NCI-H2227 treated with DMSO at 0.1 percent for 48 hours (cell line): Measurements from ENCODE around the gene SEPTIN10.
A peak's percentile ranks its signal among the peaks of the same experiment; 100 is the strongest.
"Not testable (repeated sequence)": the region's sequence is repeated elsewhere in the genome, so short reads cannot be mapped to it uniquely, and the experiment has no call there.

Experiments used
- DNase-seq: peaks from one replicate; lab custom pipeline; 2025; lab: John Stamatoyannopoulos, UW

Gene SEPTIN10

GRCh38 chr2:109602617-109603188 lies 11.1 kb downstream of the SEPTIN10 start:
- no peak for DNase-seq

- no peak for DNase-seq
Measured at GRCh38 chr2:109601783-109602182, 12.0 kb downstream of the SEPTIN10 start.

- DNase-seq, result no peak
Measured at GRCh38 chr2:109597283-109597682, 16.5 kb downstream of the SEPTIN10 start.

GRCh38 chr2:109595644-109596043 lies 18.1 kb downstream of the SEPTIN10 start:
- no peak for DNase-seq

GRCh38 chr2:109594246-109594885 lies 19.4 kb downstream of the SEPTIN10 start:
- peak; percentile 24 for DNase-seq

GRCh38 chr2:109592905-109593304 lies 20.9 kb downstream of the SEPTIN10 start:
- DNase-seq, result no peak

GRCh38 chr2:109591206-109591605 lies 22.6 kb downstream of the SEPTIN10 start:
- DNase-seq, result no peak

GRCh38 chr2:109586687-109587086 lies 27.1 kb downstream of the SEPTIN10 start:
- DNase-seq, result no peak

- DNase-seq, result no peak
Measured at GRCh38 chr2:109582928-109583895, 30.6 kb downstream of the SEPTIN10 start.

GRCh38 chr2:109577630-109578029 lies 36.1 kb downstream of the SEPTIN10 start:
- not testable (repeated sequence) for DNase-seq

GRCh38 chr2:109575373-109575772 lies 38.4 kb downstream of the SEPTIN10 start:
- no peak for DNase-seq

- DNase-seq, result no peak
Measured at GRCh38 chr2:109563980-109564550, 49.7 kb downstream of the SEPTIN10 start.

- no peak for DNase-seq
Measured at GRCh38 chr2:109563288-109563687, 50.5 kb downstream of the SEPTIN10 start.

- no peak for DNase-seq
Measured at GRCh38 chr2:109562421-109562820, 51.3 kb downstream of the SEPTIN10 start.

GRCh38 chr2:109560265-109560664 lies 53.5 kb downstream of the SEPTIN10 start:
- no peak for DNase-seq

- no peak for DNase-seq
Measured at GRCh38 chr2:109558076-109558882, 55.5 kb downstream of the SEPTIN10 start.

- no peak for DNase-seq
Measured at GRCh38 chr2:109557309-109557708, 56.5 kb downstream of the SEPTIN10 start.

GRCh38 chr2:109555346-109555900 lies 58.3 kb downstream of the SEPTIN10 start:
- no peak for DNase-seq

GRCh38 chr2:109554758-109555157 lies 59.0 kb downstream of the SEPTIN10 start:
- no peak for DNase-seq

- no peak for DNase-seq
Measured at GRCh38 chr2:109549016-109549590, 64.7 kb downstream of the SEPTIN10 start.

GRCh38 chr2:109547280-109547679 lies 66.5 kb downstream of the SEPTIN10 start:
- DNase-seq, result no peak
